HG03378 (cell line): Measurements from ENCODE around the gene DIRAS1.

Experiments
- ATAC-seq: cut with Tn5 transposase; IDR thresholded peaks from one replicate; pipeline ENCODE4 v1.9.1; 2021; ENCODE audit warnings: mild to moderate bottlenecking, moderate library complexity; ENCODE audit not compliant: unreplicated experiment

The DIRAS1 gene

GRCh38 chr19:2755811-2756210 is 34.6 kb upstream of the DIRAS1 start:
- no peak for ATAC-seq

GRCh38 chr19:2755448-2755705 is 34.2 kb upstream of the DIRAS1 start:
- no peak for ATAC-seq

- ATAC-seq = no peak
Measured at GRCh38 chr19:2754659-2755447, 33.7 kb upstream of the DIRAS1 start.

GRCh38 chr19:2751438-2751830 is 30.3 kb upstream of the DIRAS1 start:
- no peak for ATAC-seq

- ATAC-seq = no peak
Measured at GRCh38 chr19:2750808-2751437, 29.8 kb upstream of the DIRAS1 start.

- no peak for ATAC-seq
Measured at GRCh38 chr19:2747349-2747748, 26.2 kb upstream of the DIRAS1 start.

GRCh38 chr19:2744113-2744512 is 22.9 kb upstream of the DIRAS1 start:
- no peak for ATAC-seq

GRCh38 chr19:2743099-2743498 is 21.9 kb upstream of the DIRAS1 start:
- no peak for ATAC-seq

- no peak for ATAC-seq
Measured at GRCh38 chr19:2740314-2740656, 19.1 kb upstream of the DIRAS1 start.

- peak; percentile 81 for ATAC-seq
Measured at GRCh38 chr19:2739602-2740313, 18.6 kb upstream of the DIRAS1 start, which contains the start of gene SLC39A3. SLC39A3 (minus strand) TSS chr19:2740017; CDS start chr19:2737257, 2,760 bp downstream.

GRCh38 chr19:2736550-2737190 is 15.5 kb upstream of the DIRAS1 start:
- no peak for ATAC-seq

- ATAC-seq = no peak
Measured at GRCh38 chr19:2735374-2735773, 14.2 kb upstream of the DIRAS1 start.

GRCh38 chr19:2734589-2735288 is 13.6 kb upstream of the DIRAS1 start:
- no peak for ATAC-seq

- ATAC-seq = no peak
Measured at GRCh38 chr19:2733930-2734588, 12.9 kb upstream of the DIRAS1 start.

GRCh38 chr19:2732883-2733282 is 11.7 kb upstream of the DIRAS1 start:
- ATAC-seq = no peak

- no peak for ATAC-seq
Measured at GRCh38 chr19:2732157-2732725, 11.1 kb upstream of the DIRAS1 start.

- ATAC-seq = no peak
Measured at GRCh38 chr19:2731181-2731995, 10.2 kb upstream of the DIRAS1 start.

GRCh38 chr19:2729943-2730818 is 9.0 kb upstream of the DIRAS1 start:
- no peak for ATAC-seq
